Naive B cell (primary cell): ENCODE data around the gene SP140L. TPM values are rescaled to one million over a fixed set of nuclear protein-coding genes. Genes with fewer than 3 reads are reported as not detected.
A peak's percentile ranks its signal among the peaks of the same experiment; 100 is the strongest.
"Not testable (repeated sequence)": the region's sequence is repeated elsewhere in the genome, so short reads cannot be mapped to it uniquely, and the experiment has no call there.

Experiments used
- ATAC-seq, 2 donors: fragments of 150-1000 bp; cut with Tn5 transposase; 2 replicates each; pipeline ENCODE4 v1.10.0; 2021; ENCODE audit warnings: low read depth in 2 of 2, mild to moderate bottlenecking in 2 of 2, moderate library complexity in 2 of 2
- DNase-seq: peaks from one replicate; pipeline ENCODE4 v3.0.0; 2022
- H3K27ac Mint-ChIP-seq, 6 donors: one replicate each; pipeline ENCODE4 v1.8.0; 2020 to 2022; ENCODE audit warnings: mild to moderate bottlenecking in 6 of 6, mixed read lengths in 6 of 6, moderate library complexity in 5 of 6, inconsistent platforms in 2 of 6
- H3K27me3 Mint-ChIP-seq, 3 donors: one replicate each; pipeline ENCODE4 v1.8.0; 2021 to 2022; ENCODE audit warnings: mixed read lengths in 3 of 3, mild to moderate bottlenecking in 1 of 3
- H3K36me3 Mint-ChIP-seq, 2 donors: one replicate each; pipeline ENCODE4 v1.8.0; 2020 to 2022; ENCODE audit warnings: mixed read lengths in 2 of 2, inconsistent platforms in 1 of 2, mild to moderate bottlenecking in 1 of 2
- H3K4me1 Mint-ChIP-seq, 3 donors: one replicate each; pipeline ENCODE4 v1.8.0; 2020 to 2022; ENCODE audit warnings: mixed read lengths in 3 of 3, inconsistent platforms in 1 of 3, mild to moderate bottlenecking in 1 of 3, moderate library complexity in 1 of 3
- H3K4me3 Mint-ChIP-seq, 8 donors: one replicate each; pipeline ENCODE4 v1.8.0; 2020 to 2022; ENCODE audit warnings: mild to moderate bottlenecking in 8 of 8, mixed read lengths in 8 of 8, moderate library complexity in 8 of 8, inconsistent platforms in 2 of 8
- H3K9me3 Mint-ChIP-seq, 7 donors: one replicate each; pipeline ENCODE4 v1.8.0; 2020 to 2022; ENCODE audit warnings: mixed read lengths in 7 of 7, mild to moderate bottlenecking in 5 of 7, inconsistent platforms in 2 of 7, moderate library complexity in 1 of 7
- polyA plus RNA-seq, 6 donors: library from polyadenylated mRNA; unstranded; fragments of 300-500 nt; fragmentation: Illumina TruSeq; gene quantifications; one replicate each; pipeline ENCODE4 v1.2.3, GENCODE V29; 2021; ENCODE audit warnings: low read depth in 6 of 6

The SP140L gene
- polyA plus RNA-seq, 6 donors from 2014 or later = 48.5 to 82.4 (median 54.0) TPM

DNA sequence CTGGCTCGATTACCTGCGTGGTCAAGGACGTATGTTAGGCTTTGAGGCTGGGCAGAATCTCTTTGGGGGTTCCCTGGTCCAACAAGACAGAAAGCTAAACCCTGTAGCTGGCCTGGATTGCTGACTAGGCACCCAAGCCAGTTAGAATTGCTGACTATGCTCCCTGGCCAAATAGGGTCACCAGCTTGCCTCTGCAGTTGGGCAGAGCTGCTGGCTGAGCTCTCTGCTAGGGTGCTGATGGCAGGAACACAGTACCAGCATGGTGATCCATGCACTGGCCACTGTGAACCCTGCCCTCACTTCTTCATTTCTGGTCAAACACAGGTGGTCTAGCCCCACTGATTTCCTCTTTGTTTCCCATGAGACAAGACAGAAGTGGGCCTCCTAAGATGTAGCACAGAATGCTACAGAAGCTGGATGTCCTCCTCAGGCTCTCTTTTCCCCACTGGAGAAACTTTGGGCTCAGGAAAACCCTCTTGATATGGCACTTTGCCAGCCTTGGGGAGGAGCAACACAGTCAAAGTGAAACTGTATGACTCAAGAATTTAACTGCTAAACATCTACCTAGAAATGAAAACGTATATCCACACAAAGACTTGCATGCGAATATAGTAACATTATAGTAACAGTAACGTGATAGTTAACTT is 20.8 kb downstream of the SP140L start:
- Mint-ChIP-seq H3K4me1 (peaks cover 53 to 73% (median 69%) of the 10 kb centered on the region in 3 donors), H3K36me3 (peaks cover 44 to 46% of the 10 kb centered on the region in 2 donors)
- ATAC-seq = peak; percentile 43 to 49

DNA sequence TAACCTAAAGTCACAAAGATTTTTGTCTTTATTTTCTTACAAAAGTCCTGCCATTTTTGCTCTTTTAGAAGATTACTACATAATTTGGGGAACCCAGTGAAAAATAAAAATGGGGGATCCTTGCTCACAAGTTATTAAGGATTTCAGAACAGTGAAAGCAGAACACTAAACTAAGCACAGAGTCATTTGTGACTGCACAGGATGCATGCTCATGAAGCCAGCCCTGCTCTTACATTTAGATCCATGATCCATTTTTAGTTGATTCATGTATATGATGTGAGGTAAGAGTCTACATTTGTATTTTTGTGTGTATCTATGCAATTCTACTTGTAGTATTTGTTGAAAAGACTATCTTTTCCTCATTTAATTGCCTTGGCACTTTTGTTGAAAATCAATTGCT is 21.8 kb downstream of the SP140L start:
- Mint-ChIP-seq H3K36me3 (peaks cover 34 to 37% of the 10 kb centered on the region in 2 donors), H3K4me1 (peaks cover 45 to 64% (median 61%) of the 10 kb centered on the region in 3 donors), H3K27me3 (no peaks in the 10 kb centered on the region), H3K27ac (peak overlapping the region in 3 of 6 donors; percentile 3 to 78 (median 24)), H3K4me3 (peak overlapping the region in 1 of 8 donors; percentile 20), H3K9me3 (peaks cover 6 to 33% (median 29%) of the 10 kb centered on the region in 7 donors)
- DNase-seq = no peak
- no peak for ATAC-seq

More for the DNA sequence above, 20.8 kb downstream of the SP140L start:
- Mint-ChIP-seq H3K27me3 (no peaks in the 10 kb centered on the region), H3K4me3 (peak overlapping the region in 6 of 8 donors; percentile 41 to 69 (median 62)), H3K27ac (peak overlapping the region in 5 of 6 donors; percentile 61 to 87 (median 78)), H3K9me3 (peaks cover 9 to 39% (median 35%) of the 10 kb centered on the region in 7 donors)
- no peak for DNase-seq

DNA sequence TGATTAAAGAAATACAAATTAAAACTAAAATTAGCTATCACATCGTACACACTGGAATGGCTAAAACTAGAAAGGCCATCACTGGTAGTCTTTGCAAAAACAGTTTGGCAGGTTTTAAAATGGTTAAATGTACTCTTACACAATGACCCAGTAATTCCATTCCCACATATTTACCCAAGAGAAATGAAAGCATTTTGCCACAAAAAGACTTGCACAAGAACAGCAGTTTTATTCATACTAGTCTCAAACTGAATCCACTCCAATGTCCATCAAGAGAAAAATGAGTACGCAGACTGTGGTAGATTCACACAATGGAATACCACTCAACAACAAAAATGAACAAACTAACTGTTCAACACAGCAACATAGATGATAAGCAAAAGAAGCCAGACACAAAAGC is 29.1 kb downstream of the SP140L start:
- no peaks in the 10 kb centered on the region for H3K9me3 Mint-ChIP-seq
- no peak for ATAC-seq
- peaks cover 11 to 21% (median 19%) of the 10 kb centered on the region in 3 donors for H3K4me1 Mint-ChIP-seq
- peak overlapping the region in 1 of 6 donors; percentile 48 for H3K27ac Mint-ChIP-seq
- no peak for DNase-seq
- H3K27me3 Mint-ChIP-seq = no peaks in the 10 kb centered on the region
- peaks cover 11 to 24% of the 10 kb centered on the region in 2 donors for H3K36me3 Mint-ChIP-seq
- no peak overlapping the region for H3K4me3 Mint-ChIP-seq

DNA sequence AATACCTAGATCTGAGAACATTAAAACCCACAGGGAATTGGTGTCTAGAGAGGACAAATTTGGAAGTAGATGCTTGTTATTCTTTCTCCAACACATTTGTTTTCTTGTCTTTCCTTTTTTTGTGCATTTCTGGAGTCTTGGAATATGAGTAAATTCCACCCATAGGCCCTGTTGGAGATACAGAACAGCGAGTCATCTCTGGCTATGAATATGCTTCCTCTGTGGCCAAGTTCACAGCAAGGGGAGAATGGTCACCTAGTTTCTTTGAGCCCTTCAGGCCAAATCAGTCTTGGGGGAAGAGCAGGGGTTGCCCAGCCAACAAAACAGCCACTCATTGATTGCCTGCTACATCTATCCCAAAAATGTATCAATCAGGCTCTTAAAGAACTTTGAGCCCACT is 31.3 kb downstream of the SP140L start:
- no peaks in the 10 kb centered on the region for H3K27me3 Mint-ChIP-seq
- H3K4me3 Mint-ChIP-seq = no peak overlapping the region
- H3K27ac Mint-ChIP-seq = peak overlapping the region in 3 of 6 donors; percentile 24 to 80 (median 58)
- peaks cover 25 to 31% of the 10 kb centered on the region in 2 donors for H3K36me3 Mint-ChIP-seq
- H3K4me1 Mint-ChIP-seq = peaks cover 32 to 41% (median 40%) of the 10 kb centered on the region in 3 donors
- DNase-seq = no peak
- no peak for ATAC-seq
- peaks cover 0 to 7% (median 0%) of the 10 kb centered on the region in 7 donors for H3K9me3 Mint-ChIP-seq

DNA sequence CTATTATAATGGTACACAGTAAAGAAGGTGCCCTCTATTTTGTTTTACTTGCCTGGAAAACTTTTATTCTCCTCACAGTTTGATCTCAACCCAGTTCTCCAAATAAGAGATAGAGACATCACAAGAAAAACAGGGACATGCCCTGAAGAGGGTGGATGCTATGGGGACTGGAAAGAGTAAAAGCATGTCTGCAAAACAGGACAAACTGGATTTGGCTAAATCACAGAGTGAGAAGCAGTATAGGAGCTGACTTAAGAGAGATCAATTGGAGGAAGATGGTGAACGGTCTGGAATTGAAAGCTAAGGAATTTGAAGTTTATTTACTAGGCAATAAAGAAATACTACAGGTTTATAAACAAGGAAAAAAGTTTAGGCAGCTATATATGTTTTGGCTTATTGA is 33.0 kb downstream of the SP140L start:
- Mint-ChIP-seq H3K27me3 (no peaks in the 10 kb centered on the region), H3K4me1 (peaks cover 33 to 51% (median 46%) of the 10 kb centered on the region in 3 donors), H3K27ac (peak overlapping the region in 5 of 6 donors; percentile 7 to 82 (median 21)), H3K9me3 (peaks cover 0 to 10% (median 0%) of the 10 kb centered on the region in 7 donors), H3K36me3 (peaks cover 34 to 48% of the 10 kb centered on the region in 2 donors), H3K4me3 (no peak overlapping the region)
- ATAC-seq = no peak
- DNase-seq = no peak

DNA sequence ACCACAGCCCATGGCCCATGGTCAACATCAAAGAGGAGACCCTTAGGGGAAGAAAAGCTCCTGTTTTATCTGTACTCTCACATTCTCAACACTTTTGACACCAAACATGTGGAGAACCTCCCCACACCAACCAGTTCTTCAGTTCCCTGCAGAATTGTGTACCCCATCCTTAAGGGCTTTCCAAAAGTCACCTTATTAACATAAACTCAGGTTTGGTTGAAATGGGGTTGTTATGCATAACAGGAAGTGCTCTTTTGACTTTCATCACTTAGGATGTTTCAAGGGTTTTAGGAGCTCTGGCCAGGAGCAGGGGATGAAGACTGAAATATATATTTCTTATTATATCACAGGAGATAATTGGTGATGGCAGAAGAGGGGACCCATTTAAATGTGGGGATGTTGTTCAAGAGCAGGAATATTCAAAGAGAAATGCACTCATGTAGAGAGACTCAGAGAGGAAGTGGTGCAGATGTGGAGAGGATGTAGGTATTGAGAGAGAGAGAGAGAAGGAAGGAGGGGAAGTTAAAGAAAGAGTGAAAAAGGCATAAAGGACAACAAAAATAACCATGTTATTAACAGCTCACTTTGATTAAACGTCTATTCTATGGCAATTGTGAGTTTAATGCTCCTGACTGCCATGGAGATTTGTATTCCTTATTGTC is 35.2 kb downstream of the SP140L start:
- H3K9me3 Mint-ChIP-seq = peaks cover 0 to 10% (median 0%) of the 10 kb centered on the region in 7 donors
- H3K36me3 Mint-ChIP-seq = peaks cover 49 to 51% of the 10 kb centered on the region in 2 donors
- peaks cover 36 to 59% (median 51%) of the 10 kb centered on the region in 3 donors for H3K4me1 Mint-ChIP-seq
- peak; percentile 25 for DNase-seq
- H3K27ac Mint-ChIP-seq = peak overlapping the region; percentile 21 to 86 (median 67)
- peak overlapping the region; percentile 0 to 75 (median 56) for H3K4me3 Mint-ChIP-seq
- ATAC-seq = peak; percentile 86 to 87
- H3K27me3 Mint-ChIP-seq = no peaks in the 10 kb centered on the region

GRCh38 chr2:230382108-230382507 is 55.1 kb downstream of the SP140L start:
- ATAC-seq = no peak
- no peaks in the 10 kb centered on the region for H3K9me3 Mint-ChIP-seq
- H3K27ac Mint-ChIP-seq = peak overlapping the region in 2 of 6 donors; percentile 42 to 84
- H3K36me3 Mint-ChIP-seq = peaks cover 33 to 41% of the 10 kb centered on the region in 2 donors
- DNase-seq = no peak
- H3K4me3 Mint-ChIP-seq = peak overlapping the region in 1 of 8 donors; percentile 41
- H3K27me3 Mint-ChIP-seq = no peaks in the 10 kb centered on the region
- peaks cover 2 to 11% (median 3%) of the 10 kb centered on the region in 3 donors for H3K4me1 Mint-ChIP-seq

DNA sequence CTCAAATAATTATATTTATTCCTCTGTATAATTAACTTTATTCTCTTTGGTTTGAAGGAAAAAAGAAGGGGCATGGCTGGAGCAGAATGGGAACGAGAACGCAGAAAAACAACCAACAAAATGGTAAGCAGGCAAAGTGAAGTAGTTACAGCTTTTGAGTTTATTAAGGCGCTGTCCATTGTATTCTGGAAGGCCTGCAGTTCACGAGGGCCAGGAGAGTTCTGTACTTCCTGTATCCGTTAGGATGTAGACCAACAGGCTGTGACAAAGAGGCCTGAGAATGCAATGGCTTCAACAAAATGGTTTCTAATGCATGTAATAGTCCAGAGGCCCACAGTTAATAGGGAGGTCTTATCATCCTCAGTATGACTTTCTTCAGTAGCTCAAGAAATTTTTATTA is 56.5 kb downstream of the SP140L start:
- Mint-ChIP-seq H3K4me1 (peaks cover 2 to 5% (median 3%) of the 10 kb centered on the region in 3 donors), H3K27me3 (no peaks in the 10 kb centered on the region), H3K4me3 (no peak overlapping the region), H3K9me3 (no peaks in the 10 kb centered on the region), H3K36me3 (peaks cover 31 to 41% of the 10 kb centered on the region in 2 donors), H3K27ac (no peak overlapping the region)
- DNase-seq (no peak), ATAC-seq (no peak)

GRCh38 chr2:230384986-230385385 is 58.0 kb downstream of the SP140L start:
- H3K4me3 Mint-ChIP-seq = no peak overlapping the region
- no peak for ATAC-seq
- peaks cover 2 to 5% (median 3%) of the 10 kb centered on the region in 3 donors for H3K4me1 Mint-ChIP-seq
- H3K27me3 Mint-ChIP-seq = no peaks in the 10 kb centered on the region
- no peak overlapping the region for H3K27ac Mint-ChIP-seq
- DNase-seq = no peak
- peaks cover 37 to 52% of the 10 kb centered on the region in 2 donors for H3K36me3 Mint-ChIP-seq
- no peaks in the 10 kb centered on the region for H3K9me3 Mint-ChIP-seq

GRCh38 chr2:230394301-230394700 is 67.3 kb downstream of the SP140L start:
- Mint-ChIP-seq H3K27ac (peak overlapping the region in 2 of 6 donors; percentile 36 to 38), H3K27me3 (no peaks in the 10 kb centered on the region), H3K4me1 (peaks cover 0 to 4% (median 0%) of the 10 kb centered on the region in 3 donors), H3K4me3 (no peak overlapping the region), H3K36me3 (peaks cover 77 to 79% of the 10 kb centered on the region in 2 donors), H3K9me3 (peaks cover 0 to 17% (median 0%) of the 10 kb centered on the region in 7 donors)
- DNase-seq = no peak
- ATAC-seq = no peak

- DNase-seq, H3K27me3 Mint-ChIP-seq, H3K4me1 Mint-ChIP-seq, ATAC-seq: not testable (repeated sequence)
- Mint-ChIP-seq H3K9me3 (peaks cover 0 to 17% (median 0%) of the 10 kb centered on the region in 7 donors), H3K4me3 (peak overlapping the region in 1 of 8 donors; percentile 18), H3K27ac (peak overlapping the region in 4 of 6 donors; percentile 20 to 91 (median 80)), H3K36me3 (peaks cover 49 to 53% of the 10 kb centered on the region in 2 donors)
These were observed 71.7 kb downstream of the SP140L start for GRCh38 chr2:230398698-230399097.

DNA sequence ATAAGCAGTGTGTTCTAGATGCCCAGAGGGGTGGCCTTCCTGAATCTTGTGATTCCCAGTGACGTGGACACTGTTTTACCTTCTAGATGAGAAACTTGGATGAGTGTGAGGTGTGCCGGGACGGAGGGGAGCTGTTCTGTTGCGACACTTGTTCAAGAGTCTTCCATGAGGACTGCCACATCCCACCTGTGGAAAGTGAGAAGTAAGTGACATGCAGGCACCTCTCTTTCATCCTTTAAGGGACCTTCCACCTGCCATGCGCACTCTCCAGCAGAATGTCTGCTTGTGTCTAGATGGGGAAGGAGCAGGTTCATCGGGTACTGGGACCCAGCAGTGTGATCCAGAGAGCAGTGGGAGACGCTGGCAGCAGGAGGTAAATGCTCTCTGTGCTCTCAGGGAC is 73.0 kb downstream of the SP140L start:
- Mint-ChIP-seq H3K27me3 (no peaks in the 10 kb centered on the region), H3K4me1 (peaks cover 2 to 8% (median 3%) of the 10 kb centered on the region in 3 donors), H3K27ac (peak overlapping the region in 4 of 6 donors; percentile 43 to 95 (median 68)), H3K36me3 (peaks cover 58 to 60% of the 10 kb centered on the region in 2 donors), H3K4me3 (no peak overlapping the region), H3K9me3 (peaks cover 0 to 16% (median 0%) of the 10 kb centered on the region in 7 donors)
- ATAC-seq = no peak
- no peak for DNase-seq

DNA sequence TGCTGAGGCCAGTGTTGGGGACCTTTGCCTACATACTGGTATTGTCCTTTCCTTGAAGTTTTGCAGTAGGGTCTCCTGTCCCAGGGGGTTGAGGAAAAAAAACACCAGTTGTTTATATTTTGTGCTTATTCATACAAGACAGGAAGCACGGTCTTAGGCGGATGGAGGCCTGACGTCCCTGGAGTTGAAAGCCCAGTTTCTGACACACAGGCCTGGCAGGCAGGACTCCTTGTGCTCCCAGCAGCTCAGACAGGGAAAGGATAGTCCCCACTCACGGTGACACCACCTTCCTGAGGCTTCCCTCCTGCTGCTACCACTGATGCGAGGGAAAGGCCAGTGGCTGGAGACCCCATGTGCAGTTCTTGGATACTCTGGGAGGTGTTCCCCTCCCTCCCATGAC is 73.5 kb downstream of the SP140L start:
- Mint-ChIP-seq H3K4me3 (no peak overlapping the region), H3K9me3 (peaks cover 0 to 12% (median 0%) of the 10 kb centered on the region in 7 donors), H3K36me3 (peaks cover 61 to 62% of the 10 kb centered on the region in 2 donors), H3K27ac (peak overlapping the region in 3 of 6 donors; percentile 24 to 95 (median 43)), H3K27me3 (no peaks in the 10 kb centered on the region), H3K4me1 (peaks cover 2 to 8% (median 3%) of the 10 kb centered on the region in 3 donors)
- ATAC-seq (no peak), DNase-seq (no peak)
